ENCODE data around the gene EFHC1. TPM values are rescaled to one million over a fixed set of nuclear protein-coding genes. Genes with fewer than 3 reads are reported as not detected.

The EFHC1 gene
- total and polyA plus RNA-seq, 4 donors, result 3.3 to 11.3 (median 6.9) TPM

GRCh38 chr6:52564856-52565255 lies 144.7 kb downstream of the EFHC1 start:
- Histone ChIP-seq H3K27me3 (ENCODE audit: control insufficient read depth in 4 of 4, insufficient read depth in 4 of 4, low read length in 3 of 4) (no peaks in the 10 kb centered on the region), H3K4me3 (ENCODE audit: low read depth in 1 of 3, low read length in 3 of 3) (no peak overlapping the region), H3K36me3 (ENCODE audit: control insufficient read depth in 4 of 4, insufficient read depth in 3 of 4, low read depth in 1 of 4, low read length in 3 of 4) (no peaks in the 10 kb centered on the region), H3K4me1 (ENCODE audit: control insufficient read depth in 4 of 4, insufficient read depth in 4 of 4, low read length in 3 of 4) (peaks cover 10 to 43% (median 24%) of the 10 kb centered on the region in 4 donors), H3K27ac (ENCODE audit: low read depth in 1 of 2, low read length in 2 of 2) (no peak overlapping the region), H3K9me3 (ENCODE audit: control insufficient read depth in 4 of 4, low read length in 3 of 4) (no peaks in the 10 kb centered on the region), H3K9ac (ENCODE audit: low read depth in 1 of 2, low read length in 2 of 2) (no peak overlapping the region)
- no peak for DNase-seq (ENCODE audit: low spot score)
- WGBS, result 60% methylated on average over 3 of the region's 3 CpGs
- TF ChIP-seq RXRA (IDR thresholded peaks at IDR 0.05) (peak; percentile 70 to 76), HNF4A (conservative IDR thresholded peaks at IDR 0.05) (peak; percentile 90 to 92), HNF4G (IDR thresholded peaks at IDR 0.05) (peak; percentile 52), CTCF (IDR thresholded peaks at IDR 0.05; ENCODE audit: low read depth, low read length, missing input control) (no peak), FOXA1 (IDR thresholded peaks at IDR 0.05) (no peak), JUND (IDR thresholded peaks at IDR 0.05) (peak in 1 of 2 donors; percentile 35)

DNA sequence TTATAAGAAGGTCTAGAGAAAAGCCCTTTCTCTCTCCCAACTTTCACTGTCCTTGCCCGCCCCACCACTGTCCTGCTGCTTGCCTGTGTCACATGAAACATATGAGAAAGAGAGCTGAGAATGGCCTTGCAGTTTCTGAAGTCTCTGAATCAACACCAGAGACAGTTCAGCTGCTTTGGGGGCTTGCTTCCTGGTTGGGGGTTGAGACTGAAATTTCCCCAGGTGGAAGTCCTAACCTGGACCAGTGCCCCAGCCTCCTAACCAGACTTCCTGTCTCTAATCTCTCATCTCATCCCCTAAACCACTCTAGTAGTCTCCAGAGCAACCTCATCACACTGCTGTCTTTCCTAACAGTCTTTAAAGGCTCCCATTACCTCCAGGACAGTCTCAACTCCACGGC lies 146.1 kb downstream of the EFHC1 start:
- Histone ChIP-seq H3K36me3 (ENCODE audit: control insufficient read depth in 4 of 4, insufficient read depth in 3 of 4, low read depth in 1 of 4, low read length in 3 of 4) (no peaks in the 10 kb centered on the region), H3K4me3 (ENCODE audit: low read depth in 1 of 3, low read length in 3 of 3) (no peak overlapping the region), H3K27me3 (ENCODE audit: control insufficient read depth in 4 of 4, insufficient read depth in 4 of 4, low read length in 3 of 4) (no peaks in the 10 kb centered on the region), H3K4me1 (ENCODE audit: control insufficient read depth in 4 of 4, insufficient read depth in 4 of 4, low read length in 3 of 4) (peaks cover 7 to 32% (median 19%) of the 10 kb centered on the region in 4 donors), H3K9me3 (ENCODE audit: control insufficient read depth in 4 of 4, low read length in 3 of 4) (no peaks in the 10 kb centered on the region), H3K27ac (ENCODE audit: low read depth in 1 of 2, low read length in 2 of 2) (peak overlapping the region; percentile 4 to 39), H3K9ac (ENCODE audit: low read depth in 1 of 2, low read length in 2 of 2) (no peak overlapping the region)
- TF ChIP-seq SP1 (IDR thresholded peaks at IDR 0.05) (no peak), EGR1 (IDR thresholded peaks at IDR 0.05; ENCODE audit: low read depth in 2 of 2) (no peak), ATF3 (IDR thresholded peaks at IDR 0.05) (no peak), GABPA (IDR thresholded peaks at IDR 0.05 in 1 of 2, conservative IDR thresholded peaks at IDR 0.05 in 1 of 2) (no peak), RAD21 (IDR thresholded peaks at IDR 0.05) (no peak), HNF4G (IDR thresholded peaks at IDR 0.05) (no peak)
- DNase-seq (ENCODE audit: low spot score), result no peak
- WGBS, result 89% methylated on average over 2 of the region's 2 CpGs

- H3K36me3 ChIP-seq (ENCODE audit: control insufficient read depth in 4 of 4, insufficient read depth in 3 of 4, low read depth in 1 of 4, low read length in 3 of 4), result no peaks in the 10 kb centered on the region
- H3K9me3 ChIP-seq (ENCODE audit: control insufficient read depth in 4 of 4, low read length in 3 of 4), result no peaks in the 10 kb centered on the region
- H3K9ac ChIP-seq (ENCODE audit: low read depth in 1 of 2, low read length in 2 of 2), result no peak overlapping the region
- no peak for DNase-seq (ENCODE audit: low spot score)
- H3K27ac ChIP-seq (ENCODE audit: low read depth in 1 of 2, low read length in 2 of 2), result peak overlapping the region; percentile 4 to 39
- no peak overlapping the region for H3K4me3 ChIP-seq (ENCODE audit: low read depth in 1 of 3, low read length in 3 of 3)
- H3K27me3 ChIP-seq (ENCODE audit: control insufficient read depth in 4 of 4, insufficient read depth in 4 of 4, low read length in 3 of 4), result no peaks in the 10 kb centered on the region
- peaks cover 7 to 31% (median 19%) of the 10 kb centered on the region in 4 donors for H3K4me1 ChIP-seq (ENCODE audit: control insufficient read depth in 4 of 4, insufficient read depth in 4 of 4, low read length in 3 of 4)
- 61% methylated on average over 3 of the region's 3 CpGs for WGBS
- TF ChIP-seq ATF3 (IDR thresholded peaks at IDR 0.05), result no peak
- peak; percentile 91 for TF ChIP-seq NR2F2 (IDR thresholded peaks at IDR 0.05)
- TF ChIP-seq FOXA1 (IDR thresholded peaks at IDR 0.05), result no peak
- peak; percentile 53 for TF ChIP-seq FOXA2 (IDR thresholded peaks at IDR 0.05)
- peak in 1 of 2 donors; percentile 82 for TF ChIP-seq JUND (IDR thresholded peaks at IDR 0.05)
- TF ChIP-seq CTCF (IDR thresholded peaks at IDR 0.05; ENCODE audit: low read depth, low read length, missing input control), result no peak
- peak; percentile 84 to 91 for TF ChIP-seq HNF4A (conservative IDR thresholded peaks at IDR 0.05)
- peak; percentile 52 for TF ChIP-seq MAX (IDR thresholded peaks at IDR 0.05)
- no peak for TF ChIP-seq ZBTB33 (IDR thresholded peaks at IDR 0.05)
- TF ChIP-seq RXRA (IDR thresholded peaks at IDR 0.05), result peak; percentile 78 to 91
- no peak for TF ChIP-seq REST (IDR thresholded peaks at IDR 0.05)
- peak; percentile 52 for TF ChIP-seq YY1 (IDR thresholded peaks at IDR 0.05)
- peak; percentile 39 to 53 for TF ChIP-seq RAD21 (IDR thresholded peaks at IDR 0.05)
- peak; percentile 63 for TF ChIP-seq SP1 (IDR thresholded peaks at IDR 0.05)
Observed at GRCh38 chr6:52566853-52567279, 146.7 kb downstream of the EFHC1 start.
